Keratinocyte (primary cell): ENCODE results near the gene SMPD1. TPM values are rescaled to one million over a fixed set of nuclear protein-coding genes. Genes with fewer than 3 reads are reported as not detected.

ENCODE experiments used
- DNase-seq: peaks from one replicate; pipeline ENCODE4 v3.0.0-alpha.2; 2011; ENCODE audit warnings: low read depth, missing footprints, low spot score
- FAIRE-seq: peaks from 2 replicates; lab custom pipeline; 2011; peaks lifted over from hg19 to GRCh38; lab: Jason Lieb, UNC
- H2AFZ ChIP-seq: 2 replicates; pipeline ENCODE4 v1.6.0; 2012; ENCODE audit warnings: low read length, control low read depth, inconsistent platforms; ENCODE audit not compliant: control insufficient read depth
- H3K27ac ChIP-seq: 2 replicates; pipeline ENCODE4 v1.5.1; 2011; ENCODE audit warnings: low read length; ENCODE audit not compliant: control insufficient read depth, insufficient read depth
- H3K27me3 ChIP-seq: 3 replicates; pipeline ENCODE4 v1.6.0; 2011; ENCODE audit warnings: low read length; ENCODE audit not compliant: control insufficient read depth, insufficient read depth; ENCODE audit errors: extremely low read depth
- H3K36me3 ChIP-seq, 2 experiments: 2 replicates in 1 of 2; 3 replicates in 1 of 2; pipeline ENCODE4 v1.5.1; 2011; ENCODE audit warnings: low read length in 2 of 2, mild to moderate bottlenecking in 1 of 2; ENCODE audit not compliant: control insufficient read depth in 2 of 2, insufficient read depth in 2 of 2; ENCODE audit errors: extremely low read depth in 1 of 2
- H3K4me1 ChIP-seq: 3 replicates; pipeline ENCODE4 v1.5.1; 2011; ENCODE audit warnings: low read length; ENCODE audit not compliant: control insufficient read depth, insufficient read depth; ENCODE audit errors: extremely low read depth
- H3K4me2 ChIP-seq: 3 replicates; pipeline ENCODE4 v1.6.0; 2011; ENCODE audit warnings: low read depth, low read length; ENCODE audit not compliant: control insufficient read depth, insufficient read depth; ENCODE audit errors: extremely low read depth
- H3K4me3 ChIP-seq, 3 experiments: fragments of 200-600 bp in 1 of 3; sonication (generic) in 1 of 3; 2 replicates in 2 of 3; 3 replicates in 1 of 3; pipeline ENCODE4 v1.5.1; 2011 to 2016; ENCODE audit warnings: low read length in 3 of 3, mild to moderate bottlenecking in 3 of 3, control low read depth in 2 of 3, inconsistent platforms in 1 of 3, low read depth in 1 of 3, mixed read lengths in 1 of 3, mixed run types in 1 of 3, moderate library complexity in 1 of 3; ENCODE audit not compliant: control insufficient read depth in 2 of 3, insufficient read depth in 2 of 3; ENCODE audit errors: extremely low read depth in 1 of 3
- H3K79me2 ChIP-seq: 2 replicates; pipeline ENCODE4 v1.6.0; 2012; ENCODE audit warnings: low read length; ENCODE audit not compliant: control insufficient read depth, insufficient read depth
- H3K9ac ChIP-seq: 3 replicates; pipeline ENCODE4 v1.6.0; 2011; ENCODE audit warnings: low read length; ENCODE audit not compliant: control insufficient read depth, insufficient read depth; ENCODE audit errors: extremely low read depth
- H3K9me1 ChIP-seq: 3 replicates; pipeline ENCODE4 v1.6.0; 2011; ENCODE audit warnings: low read length; ENCODE audit not compliant: control insufficient read depth, insufficient read depth; ENCODE audit errors: extremely low read depth
- H3K9me3 ChIP-seq: 2 replicates; pipeline ENCODE4 v1.5.1; 2012; ENCODE audit warnings: low read depth, low read length; ENCODE audit not compliant: control insufficient read depth
- H4K20me1 ChIP-seq: 3 replicates; pipeline ENCODE4 v1.6.0; 2011; ENCODE audit warnings: low read length; ENCODE audit not compliant: control insufficient read depth, insufficient read depth; ENCODE audit errors: extremely low read depth
- CTCF ChIP-seq, 3 experiments: IDR thresholded peaks in 1 of 3; conservative IDR thresholded peaks in 1 of 3; optimal IDR thresholded peaks in 1 of 3; 2 replicates in 2 of 3; 3 replicates in 1 of 3; pipeline versions ENCODE3 to v1.5.1; 2011; ENCODE audit warnings: low read length in 3 of 3, mild to moderate bottlenecking in 3 of 3, moderate library complexity in 2 of 3, control low read depth in 1 of 3, inconsistent platforms in 1 of 3; ENCODE audit not compliant: insufficient read depth in 2 of 3; ENCODE audit errors: extremely low read depth in 1 of 3
- EZH2 ChIP-seq: IDR thresholded peaks from one replicate; pipeline ENCODE4 v1.6.1; 2012; ENCODE audit warnings: inconsistent platforms, mild to moderate bottlenecking, low read length, moderate library complexity
- dilution Hi-C: fragments of 300-500 bp; cut with MboI; formaldehyde crosslinking; loops from one replicate; pipeline ENCODE4 v1.7.0; 2020; ENCODE audit warnings: low sequenced_read_pairs; ENCODE audit not compliant: extremely low pct_ligation_motif_present
- polyA plus RNA-seq, 5 experiments: library from polyadenylated mRNA; depleted of rRNA in 3 of 5; stranded (reverse) in 3 of 5; stranded (forward) in 1 of 5; unstranded in 1 of 5; fragments of >200 nt; gene quantifications; 1 replicate in 1 of 5; 2 replicates in 3 of 5; 3 replicates in 1 of 5; pipeline versions ENCODE4 v1.2.1 to v1.2.3, GENCODE V29; 2011 to 2012; ENCODE audit warnings: missing spikeins in 2 of 5, low read depth in 1 of 5, low replicate concordance in 1 of 5

SMPD1 gene
- polyA plus RNA-seq, 1 donor (not counting 4 experiments of a cell fraction or from before 2014, with no cell fraction given), result 8.0 TPM

- H3K4me1 ChIP-seq, result peaks cover 7% of the 10 kb centered on the region
- no peaks in the 10 kb centered on the region for H3K36me3 ChIP-seq
- no peak overlapping the region for H3K4me2 ChIP-seq
- H3K79me2 ChIP-seq, result no peaks in the 10 kb centered on the region
- TF ChIP-seq EZH2 (no peak), CTCF (optimal IDR thresholded peaks at IDR 0.05 in 1 of 3, IDR thresholded peaks at IDR 0.05 in 1 of 3, conservative IDR thresholded peaks at IDR 0.05 in 1 of 3; ENCODE audit: extremely low read depth in 1 of 3, insufficient read depth in 2 of 3, low read length in 3 of 3) (no peak)
- no peak overlapping the region for H3K4me3 ChIP-seq
- H3K27ac ChIP-seq, result no peak overlapping the region
- no peaks in the 10 kb centered on the region for H3K9me1 ChIP-seq
- H3K9me3 ChIP-seq, result no peaks in the 10 kb centered on the region
- dilution Hi-C loops, result no loop called here
- no peak overlapping the region for H3K9ac ChIP-seq
- H2AFZ ChIP-seq, result no peak overlapping the region
- DNase-seq (no peak), FAIRE-seq (no peak)
- no peaks in the 10 kb centered on the region for H3K27me3 ChIP-seq
- no peaks in the 10 kb centered on the region for H4K20me1 ChIP-seq
Observed at GRCh38 chr11:6393989-6394670, 3.9 kb downstream of the SMPD1 start.

- TF ChIP-seq CTCF (optimal IDR thresholded peaks at IDR 0.05 in 1 of 3, IDR thresholded peaks at IDR 0.05 in 1 of 3, conservative IDR thresholded peaks at IDR 0.05 in 1 of 3; ENCODE audit: extremely low read depth in 1 of 3, insufficient read depth in 2 of 3, low read length in 3 of 3) (no peak), EZH2 (no peak)
- H3K4me1 ChIP-seq, result no peaks in the 10 kb centered on the region
- no peaks in the 10 kb centered on the region for H3K36me3 ChIP-seq
- no peak overlapping the region for H3K4me2 ChIP-seq
- dilution Hi-C loops, result no loop called here
- no peaks in the 10 kb centered on the region for H3K9me3 ChIP-seq
- no peaks in the 10 kb centered on the region for H4K20me1 ChIP-seq
- no peak overlapping the region for H2AFZ ChIP-seq
- H3K9me1 ChIP-seq, result no peaks in the 10 kb centered on the region
- DNase-seq, result no peak
- no peaks in the 10 kb centered on the region for H3K27me3 ChIP-seq
- H3K79me2 ChIP-seq, result no peaks in the 10 kb centered on the region
- H3K4me3 ChIP-seq, result no peak overlapping the region
- no peak overlapping the region for H3K27ac ChIP-seq
- no peak overlapping the region for H3K9ac ChIP-seq
- no peak for FAIRE-seq
Observed at GRCh38 chr11:6395470-6396060, 5.3 kb downstream of the SMPD1 start.
